ENCODE data around the gene FRMD3. TPM values are rescaled to one million over a fixed set of nuclear protein-coding genes. Genes with fewer than 3 reads are reported as not detected.

The FRMD3 gene
- total and polyA plus RNA-seq, 4 donors = 1.8 to 7.4 (median 6.0) TPM

DNA sequence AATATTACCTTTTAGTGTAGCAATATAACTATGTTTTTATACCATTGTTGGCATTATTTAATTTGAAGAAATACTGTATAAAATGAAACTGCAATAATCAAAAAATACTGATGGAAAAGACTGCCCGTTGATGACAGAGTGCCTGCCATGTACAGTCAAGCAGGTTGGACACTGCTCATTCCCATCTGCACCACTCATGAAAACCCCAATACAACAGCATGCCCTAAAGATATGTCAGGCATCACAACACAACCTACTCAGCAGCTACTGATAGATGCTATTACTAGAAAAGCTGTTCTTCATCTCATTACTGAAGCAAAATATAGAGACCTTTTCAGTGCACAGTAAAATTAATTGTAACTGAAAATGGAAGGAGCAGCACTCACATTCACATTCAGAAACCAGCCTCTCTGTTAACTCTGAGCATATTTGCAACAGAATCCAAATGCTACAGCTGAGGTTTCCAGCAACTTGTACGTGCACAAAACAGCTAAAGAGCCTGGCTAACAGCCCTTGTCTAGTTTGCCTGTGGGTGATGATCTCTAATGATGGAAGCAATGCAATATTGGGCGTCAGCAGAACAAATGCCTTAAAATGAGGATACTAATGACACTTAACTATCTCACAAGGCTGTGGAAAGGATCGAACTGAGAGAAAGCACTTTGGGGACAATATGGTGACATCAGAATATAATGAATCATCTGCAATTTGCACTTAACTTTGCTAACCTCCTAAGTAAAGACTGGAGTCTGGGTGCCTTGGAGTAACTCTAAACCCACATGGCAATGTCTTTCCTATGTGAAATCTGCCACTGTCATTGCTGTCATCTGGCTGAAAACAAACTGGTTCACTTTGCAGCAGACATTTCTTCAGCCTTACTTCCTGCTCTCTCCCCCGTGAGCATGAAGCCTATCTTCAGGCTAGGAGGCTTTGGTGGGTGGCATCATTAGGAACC lies 280.0 kb downstream of the FRMD3 start:
- DNase-seq (no peak), ATAC-seq (ENCODE audit: low FRiP score) (no peak)
- no peaks in the 10 kb centered on the region for H3K27me3 ChIP-seq (ENCODE audit: control insufficient read depth in 1 of 2, insufficient read depth in 2 of 2, low read length in 1 of 2)
- 71 to 72% methylated on average over 5 of the region's 5 CpGs for WGBS, 2 donors
- no peak overlapping the region for H3K27ac ChIP-seq (ENCODE audit: low read depth in 1 of 2, low read length in 2 of 2)
- no peaks in the 10 kb centered on the region for H3K4me1 ChIP-seq (ENCODE audit: control insufficient read depth in 1 of 2, insufficient read depth in 2 of 2, low read length in 2 of 2)
- no peaks in the 10 kb centered on the region for H3K9me3 ChIP-seq (ENCODE audit: control insufficient read depth, low read length)
- H3K36me3 ChIP-seq (ENCODE audit: control insufficient read depth in 1 of 2, insufficient read depth in 2 of 2, low read length in 1 of 2) = no peaks in the 10 kb centered on the region
- no peak overlapping the region for H3K4me3 ChIP-seq (ENCODE audit: low read length in 2 of 2)
- intact Hi-C loops (cut with DNase I) = no loop called here

GRCh38 chr9:83247732-83248131 lies 290.5 kb downstream of the FRMD3 start:
- WGBS, 2 donors = 78 to 87% methylated on average over 4 of the region's 4 CpGs
- Histone ChIP-seq H3K36me3 (ENCODE audit: control insufficient read depth in 1 of 2, insufficient read depth in 2 of 2, low read length in 1 of 2) (no peaks in the 10 kb centered on the region), H3K4me1 (ENCODE audit: control insufficient read depth in 1 of 2, insufficient read depth in 2 of 2, low read length in 2 of 2) (no peaks in the 10 kb centered on the region), H3K4me3 (ENCODE audit: low read length in 2 of 2) (no peak overlapping the region), H3K9me3 (ENCODE audit: control insufficient read depth, low read length) (no peaks in the 10 kb centered on the region), H3K27ac (ENCODE audit: low read depth in 1 of 2, low read length in 2 of 2) (no peak overlapping the region), H3K27me3 (ENCODE audit: control insufficient read depth in 1 of 2, insufficient read depth in 2 of 2, low read length in 1 of 2) (no peaks in the 10 kb centered on the region)
- DNase-seq (no peak), ATAC-seq (ENCODE audit: low FRiP score) (no peak)
- intact Hi-C loops (cut with DNase I) = no loop called here

DNA sequence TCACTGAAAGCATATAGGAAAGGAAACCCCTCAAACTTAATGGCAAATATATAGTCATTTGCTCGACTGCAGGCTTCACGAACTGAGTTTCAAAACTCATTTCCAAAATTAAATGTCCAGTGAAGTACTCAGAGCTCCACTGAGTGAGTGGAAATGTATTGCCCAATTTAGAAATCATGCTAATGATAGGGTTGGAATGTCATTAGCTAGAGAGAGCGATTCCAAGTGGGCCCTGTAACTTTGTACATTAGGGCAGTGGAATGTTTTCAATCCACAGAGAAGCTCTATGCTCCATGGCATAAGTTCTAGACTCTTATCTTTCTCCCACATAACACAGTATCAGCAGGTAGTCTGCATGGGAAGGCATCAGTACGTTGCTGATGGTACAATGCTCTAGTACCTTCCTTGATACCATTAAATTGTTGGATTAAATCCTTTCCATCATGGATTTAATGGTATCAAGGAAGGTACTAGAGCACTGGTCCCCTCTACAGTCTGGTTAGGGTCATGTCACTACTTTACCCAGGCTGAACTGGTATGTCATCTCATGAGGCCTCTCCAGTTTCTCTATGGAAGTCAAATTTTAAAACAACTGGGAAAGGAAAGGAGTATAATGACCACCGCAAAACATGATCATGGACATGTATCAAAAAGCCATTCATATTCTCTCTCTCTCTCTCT lies 292.1 kb downstream of the FRMD3 start:
- 78 to 80% methylated on average over 5 of the region's 5 CpGs for WGBS, 2 donors
- no peaks in the 10 kb centered on the region for H3K9me3 ChIP-seq (ENCODE audit: control insufficient read depth, low read length)
- H3K4me3 ChIP-seq (ENCODE audit: low read length in 2 of 2) = no peak overlapping the region
- H3K4me1 ChIP-seq (ENCODE audit: control insufficient read depth in 1 of 2, insufficient read depth in 2 of 2, low read length in 2 of 2) = no peaks in the 10 kb centered on the region
- no peak overlapping the region for H3K27ac ChIP-seq (ENCODE audit: low read depth in 1 of 2, low read length in 2 of 2)
- DNase-seq = no peak
- intact Hi-C loops (cut with DNase I) = no loop called here
- H3K27me3 ChIP-seq (ENCODE audit: control insufficient read depth in 1 of 2, insufficient read depth in 2 of 2, low read length in 1 of 2) = no peaks in the 10 kb centered on the region
- ATAC-seq (ENCODE audit: low FRiP score) = no peak
- H3K36me3 ChIP-seq (ENCODE audit: control insufficient read depth in 1 of 2, insufficient read depth in 2 of 2, low read length in 1 of 2) = no peaks in the 10 kb centered on the region

GRCh38 chr9:83242066-83242465 lies 296.1 kb downstream of the FRMD3 start:
- H3K4me3 ChIP-seq (ENCODE audit: low read length in 2 of 2) = no peak overlapping the region
- ATAC-seq (ENCODE audit: low FRiP score) = no peak
- intact Hi-C loops (cut with DNase I) = no loop called here

DNA sequence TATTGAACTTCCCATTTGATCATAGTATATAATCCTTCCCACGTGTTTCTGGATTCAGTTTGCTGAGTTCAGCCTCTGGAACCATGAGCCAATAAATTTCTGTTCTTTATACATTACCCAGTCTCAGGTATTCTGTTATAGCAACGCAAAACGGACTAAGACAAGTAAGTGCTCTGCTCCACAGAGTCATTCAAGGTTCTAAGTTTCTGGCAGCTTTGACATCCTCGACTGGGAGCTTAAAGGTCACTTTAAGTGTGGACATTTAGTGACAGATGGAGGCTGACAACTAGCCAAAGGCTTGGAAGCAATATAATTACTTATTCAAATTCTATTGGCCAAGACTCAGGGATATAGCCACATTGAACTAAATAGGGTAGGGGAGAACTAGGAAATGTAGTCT lies 297.5 kb downstream of the FRMD3 start:
- ATAC-seq (ENCODE audit: low FRiP score) = no peak
- Histone ChIP-seq H3K4me1 (ENCODE audit: control insufficient read depth in 1 of 2, insufficient read depth in 2 of 2, low read length in 2 of 2) (no peaks in the 10 kb centered on the region), H3K27me3 (ENCODE audit: control insufficient read depth in 1 of 2, insufficient read depth in 2 of 2, low read length in 1 of 2) (no peaks in the 10 kb centered on the region), H3K36me3 (ENCODE audit: control insufficient read depth in 1 of 2, insufficient read depth in 2 of 2, low read length in 1 of 2) (no peaks in the 10 kb centered on the region), H3K4me3 (ENCODE audit: low read length in 2 of 2) (no peak overlapping the region), H3K9me3 (ENCODE audit: control insufficient read depth, low read length) (no peaks in the 10 kb centered on the region), H3K27ac (ENCODE audit: low read depth in 1 of 2, low read length in 2 of 2) (no peak overlapping the region)
- intact Hi-C loops (cut with DNase I) = no loop called here
- 80 to 82% methylated on average over 4 of the region's 4 CpGs for WGBS, 2 donors
- DNase-seq = no peak

More at GRCh38 chr9:83242066-83242465, 296.1 kb downstream of the FRMD3 start:
- H3K9me3 ChIP-seq (ENCODE audit: control insufficient read depth, low read length) = no peaks in the 10 kb centered on the region
- WGBS, 2 donors = 82 to 84% methylated on average over 2 of the region's 2 CpGs
- no peaks in the 10 kb centered on the region for H3K4me1 ChIP-seq (ENCODE audit: control insufficient read depth in 1 of 2, insufficient read depth in 2 of 2, low read length in 2 of 2)
- H3K27me3 ChIP-seq (ENCODE audit: control insufficient read depth in 1 of 2, insufficient read depth in 2 of 2, low read length in 1 of 2) = no peaks in the 10 kb centered on the region
- no peak overlapping the region for H3K27ac ChIP-seq (ENCODE audit: low read depth in 1 of 2, low read length in 2 of 2)
- H3K36me3 ChIP-seq (ENCODE audit: control insufficient read depth in 1 of 2, insufficient read depth in 2 of 2, low read length in 1 of 2) = no peaks in the 10 kb centered on the region
- no peak for DNase-seq

- no peak for DNase-seq
- Histone ChIP-seq H3K27me3 (ENCODE audit: control insufficient read depth in 1 of 2, insufficient read depth in 2 of 2, low read length in 1 of 2) (no peaks in the 10 kb centered on the region), H3K36me3 (ENCODE audit: control insufficient read depth in 1 of 2, insufficient read depth in 2 of 2, low read length in 1 of 2) (no peaks in the 10 kb centered on the region), H3K9me3 (ENCODE audit: control insufficient read depth, low read length) (no peaks in the 10 kb centered on the region), H3K4me3 (ENCODE audit: low read length in 2 of 2) (no peak overlapping the region), H3K4me1 (ENCODE audit: control insufficient read depth in 1 of 2, insufficient read depth in 2 of 2, low read length in 2 of 2) (no peaks in the 10 kb centered on the region), H3K27ac (ENCODE audit: low read depth in 1 of 2, low read length in 2 of 2) (no peak overlapping the region)
- intact Hi-C loops (cut with DNase I) = no loop called here
- no peak for ATAC-seq (ENCODE audit: low FRiP score)
These were observed 298.5 kb downstream of the FRMD3 start for GRCh38 chr9:83239747-83240146.

- Histone ChIP-seq H3K4me3 (ENCODE audit: low read length in 2 of 2) (no peak overlapping the region), H3K4me1 (ENCODE audit: control insufficient read depth in 1 of 2, insufficient read depth in 2 of 2, low read length in 2 of 2) (no peaks in the 10 kb centered on the region), H3K27me3 (ENCODE audit: control insufficient read depth in 1 of 2, insufficient read depth in 2 of 2, low read length in 1 of 2) (no peaks in the 10 kb centered on the region), H3K27ac (ENCODE audit: low read depth in 1 of 2, low read length in 2 of 2) (no peak overlapping the region), H3K36me3 (ENCODE audit: control insufficient read depth in 1 of 2, insufficient read depth in 2 of 2, low read length in 1 of 2) (no peaks in the 10 kb centered on the region), H3K9me3 (ENCODE audit: control insufficient read depth, low read length) (no peaks in the 10 kb centered on the region)
- intact Hi-C loops (cut with DNase I) = no loop called here
- ATAC-seq (ENCODE audit: low FRiP score) (no peak), DNase-seq (no peak)
- 80 to 82% methylated on average over 6 of the region's 6 CpGs for WGBS, 2 donors
These were observed 299.1 kb downstream of the FRMD3 start for GRCh38 chr9:83238871-83239640.

DNA sequence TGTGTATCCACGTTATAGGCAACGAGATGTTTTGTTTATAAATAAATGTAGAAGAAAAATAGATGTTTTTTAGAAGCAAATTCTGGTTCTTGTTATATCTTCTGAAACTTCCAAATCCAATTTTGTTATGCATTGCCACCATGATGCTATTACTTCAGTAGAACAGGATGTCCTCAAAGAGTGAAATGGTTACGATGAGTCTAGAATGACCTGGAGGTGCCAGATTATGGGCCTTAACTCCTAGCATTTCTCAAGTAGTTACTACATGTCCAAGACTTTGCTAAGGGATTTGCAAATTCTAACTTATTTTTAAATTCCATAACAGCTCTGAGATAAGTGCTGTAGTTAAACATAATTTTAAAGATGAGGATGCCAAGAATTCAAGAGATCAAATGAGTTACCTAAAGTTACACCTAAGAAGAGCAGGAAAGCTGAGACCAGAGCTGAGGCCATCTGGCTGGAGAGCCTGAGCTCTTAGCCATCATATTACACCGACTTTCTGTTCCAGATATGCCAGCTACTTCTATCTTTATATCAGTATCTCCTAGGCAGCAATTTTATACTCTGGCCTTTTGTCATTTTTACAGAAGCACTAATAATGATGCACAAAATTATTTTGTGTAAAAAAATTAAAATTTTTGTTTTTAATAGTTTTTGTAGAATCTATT lies 302.0 kb downstream of the FRMD3 start:
- intact Hi-C loops (cut with DNase I) = no loop called here
- ATAC-seq (ENCODE audit: low FRiP score) (no peak), DNase-seq (no peak)
- no peaks in the 10 kb centered on the region for H3K36me3 ChIP-seq (ENCODE audit: control insufficient read depth in 1 of 2, insufficient read depth in 2 of 2, low read length in 1 of 2)
- no peak overlapping the region for H3K4me3 ChIP-seq (ENCODE audit: low read length in 2 of 2)
- H3K27ac ChIP-seq (ENCODE audit: low read depth in 1 of 2, low read length in 2 of 2) = no peak overlapping the region
- 88 to 90% methylated on average over 4 of the region's 4 CpGs for WGBS, 2 donors
- no peaks in the 10 kb centered on the region for H3K4me1 ChIP-seq (ENCODE audit: control insufficient read depth in 1 of 2, insufficient read depth in 2 of 2, low read length in 2 of 2)
- H3K9me3 ChIP-seq (ENCODE audit: control insufficient read depth, low read length) = no peaks in the 10 kb centered on the region
- no peaks in the 10 kb centered on the region for H3K27me3 ChIP-seq (ENCODE audit: control insufficient read depth in 1 of 2, insufficient read depth in 2 of 2, low read length in 1 of 2)
